ENCODE results near the gene CAMK2D. TPM values are rescaled to one million over a fixed set of nuclear protein-coding genes. Genes with fewer than 3 reads are reported as not detected.

Gene CAMK2D
- 225 and 259 TPM in 2 replicates for total RNA-seq

GRCh38 chr4:113761620-113762185, at the start of gene CAMK2D:
Gene CAMK2D (minus strand): TSS chr4:113761738. CDS start chr4:113761068, 670 bp downstream.

Small RNAs within 50 kb of the gene (small RNA-seq; reads per million reads assigned to genes)
- gene RN7SL184P (not detected), gene RNU1-138P (0.19 reads per million)

Other genes starting within 250 kb of the CAMK2D start
- gene ARSJ, start 217.9 kb upstream of the CAMK2D start, total RNA-seq: 29.0 and 40.2 TPM in 2 replicates